CD8-positive, alpha-beta memory T cell (primary cell): ENCODE data around the gene SRPK2. TPM values are rescaled to one million over a fixed set of nuclear protein-coding genes. Genes with fewer than 3 reads are reported as not detected.
"Not testable (repeated sequence)": the region's sequence is repeated elsewhere in the genome, so short reads cannot be mapped to it uniquely, and the experiment has no call there.

Experiments
- CTCF ChIA-PET: fragments of 350-600 bp; sonication (Branson Sonifier 250); formaldehyde crosslinking; loops from one replicate; lab custom pipeline; 2021; ENCODE audit warnings: antibody characterized with exemption; lab: Charles Lee
- POLR2A ChIA-PET: fragments of 350-600 bp; sonication (Branson Sonifier 250); formaldehyde crosslinking; loops from one replicate; lab custom pipeline; 2021; ENCODE audit warnings: antibody characterized with exemption; lab: Charles Lee
- DNase-seq, 5 donors: peaks; one replicate each; pipeline versions ENCODE4 v3.0.0 to v3.0.0-alpha.2; 2020 to 2022; ENCODE audit warnings: mixed read lengths in 1 of 5
- H3K27ac ChIP-seq: one replicate; pipeline ENCODE4 v1.7.0; 2013; ENCODE audit warnings: low read depth, mild to moderate bottlenecking, low read length, moderate library complexity
- H3K27me3 ChIP-seq: 2 replicates; pipeline ENCODE4 v1.7.0; 2013; ENCODE audit warnings: low read length, mild to moderate bottlenecking; ENCODE audit not compliant: insufficient read depth, poor library complexity, severe bottlenecking
- H3K36me3 ChIP-seq: 2 replicates; pipeline ENCODE4 v1.7.0; 2013; ENCODE audit warnings: mild to moderate bottlenecking, low read length, moderate library complexity; ENCODE audit not compliant: insufficient read depth
- H3K4me1 ChIP-seq: 2 replicates; pipeline ENCODE4 v1.7.0; 2013; ENCODE audit warnings: mild to moderate bottlenecking, low read length, moderate library complexity; ENCODE audit not compliant: insufficient read depth
- H3K4me3 ChIP-seq: 2 replicates; pipeline ENCODE4 v1.7.0; 2013; ENCODE audit warnings: mild to moderate bottlenecking, low read length
- H3K9me3 ChIP-seq: 2 replicates; pipeline ENCODE4 v1.7.0; 2013; ENCODE audit warnings: mild to moderate bottlenecking, low read length
- H3K27ac Mint-ChIP-seq, 8 donors: one replicate each; pipeline ENCODE4 v1.8.0; 2020 to 2021; ENCODE audit warnings: mixed read lengths in 8 of 8, mild to moderate bottlenecking in 6 of 8, inconsistent platforms in 3 of 8, moderate library complexity in 3 of 8
- H3K27me3 Mint-ChIP-seq, 2 donors: one replicate each; pipeline ENCODE4 v1.8.0; 2020 to 2021; ENCODE audit warnings: mixed read lengths in 2 of 2, mild to moderate bottlenecking in 1 of 2, moderate library complexity in 1 of 2
- H3K36me3 Mint-ChIP-seq, 3 donors: one replicate each; pipeline ENCODE4 v1.8.0; 2020 to 2021; ENCODE audit warnings: mixed read lengths in 3 of 3, inconsistent platforms in 1 of 3, mild to moderate bottlenecking in 1 of 3
- H3K4me1 Mint-ChIP-seq, 3 donors: one replicate each; pipeline ENCODE4 v1.8.0; 2020 to 2021; ENCODE audit warnings: mixed read lengths in 3 of 3, inconsistent platforms in 1 of 3, mild to moderate bottlenecking in 1 of 3
- H3K4me3 Mint-ChIP-seq, 7 donors: one replicate each; pipeline ENCODE4 v1.8.0; 2020 to 2021; ENCODE audit warnings: mixed read lengths in 7 of 7, mild to moderate bottlenecking in 6 of 7, moderate library complexity in 4 of 7, inconsistent platforms in 2 of 7
- H3K9me3 Mint-ChIP-seq, 5 donors: one replicate each; pipeline ENCODE4 v1.8.0; 2020 to 2022; ENCODE audit warnings: mixed read lengths in 5 of 5, mild to moderate bottlenecking in 3 of 5, moderate library complexity in 2 of 5, inconsistent platforms in 1 of 5
- polyA plus RNA-seq: library from polyadenylated mRNA; unstranded; fragments of 300-500 nt; fragmentation: Illumina TruSeq; gene quantifications from one replicate; pipeline ENCODE4 v1.2.3, GENCODE V29; 2021
- total RNA-seq, 2 experiments: library from RNA; stranded (reverse); gene quantifications; one replicate each; pipeline ENCODE4 v1.2.3, GENCODE V29; 2021

SRPK2 gene
- total and polyA plus RNA-seq, 3 experiments from 2014 or later: 40.8 to 59.5 (median 41.3) TPM

DNA sequence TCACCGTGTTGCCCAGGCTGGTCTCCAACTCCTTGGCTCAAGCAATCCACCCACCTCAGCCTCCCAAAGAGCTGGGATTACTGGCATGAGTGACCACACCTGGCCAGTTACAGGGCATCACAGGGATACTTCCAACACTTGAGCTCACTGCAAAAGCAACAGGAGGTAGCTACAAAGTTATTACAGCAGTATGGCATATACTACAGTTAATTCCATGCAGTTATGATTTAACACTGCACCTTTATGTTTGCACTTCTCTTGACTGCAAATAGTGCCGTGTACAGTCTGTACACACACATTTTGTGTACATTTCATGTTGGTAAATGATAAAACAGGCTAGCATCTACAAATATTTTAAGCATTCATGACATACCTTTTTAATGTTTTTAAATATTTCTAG is 21.3 kb downstream of the SRPK2 start:
- H3K4me1 ChIP-seq: peaks cover 5% of the 10 kb centered on the region
- H3K4me3 ChIP-seq: no peak overlapping the region
- H3K36me3 Mint-ChIP-seq: peaks cover 2 to 11% (median 4%) of the 10 kb centered on the region in 3 donors
- ChIA-PET POLR2A (interaction anchor here (0.6 kb wide), 1 partner anchor 52 kb away, joined by 3 read pairs; no protein-coding TSS in a partner anchor), CTCF (interaction anchor here (1.0 to 1.5 kb wide), 3 partner anchors 15 to 62 kb away, joined by 3 to 6 read pairs (median 4); no protein-coding TSS in a partner anchor)
- no peak overlapping the region for H3K27ac Mint-ChIP-seq
- no peak overlapping the region for H3K4me3 Mint-ChIP-seq
- no peaks in the 10 kb centered on the region for H3K27me3 Mint-ChIP-seq
- peaks cover 27 to 72% (median 45%) of the 10 kb centered on the region in 3 donors for H3K4me1 Mint-ChIP-seq
- no peaks in the 10 kb centered on the region for H3K9me3 Mint-ChIP-seq
- no peak for DNase-seq
- no peak overlapping the region for H3K27ac ChIP-seq
- H3K36me3 ChIP-seq: no peaks in the 10 kb centered on the region
- H3K9me3 ChIP-seq: no peaks in the 10 kb centered on the region
- H3K27me3 ChIP-seq: no peaks in the 10 kb centered on the region

DNA sequence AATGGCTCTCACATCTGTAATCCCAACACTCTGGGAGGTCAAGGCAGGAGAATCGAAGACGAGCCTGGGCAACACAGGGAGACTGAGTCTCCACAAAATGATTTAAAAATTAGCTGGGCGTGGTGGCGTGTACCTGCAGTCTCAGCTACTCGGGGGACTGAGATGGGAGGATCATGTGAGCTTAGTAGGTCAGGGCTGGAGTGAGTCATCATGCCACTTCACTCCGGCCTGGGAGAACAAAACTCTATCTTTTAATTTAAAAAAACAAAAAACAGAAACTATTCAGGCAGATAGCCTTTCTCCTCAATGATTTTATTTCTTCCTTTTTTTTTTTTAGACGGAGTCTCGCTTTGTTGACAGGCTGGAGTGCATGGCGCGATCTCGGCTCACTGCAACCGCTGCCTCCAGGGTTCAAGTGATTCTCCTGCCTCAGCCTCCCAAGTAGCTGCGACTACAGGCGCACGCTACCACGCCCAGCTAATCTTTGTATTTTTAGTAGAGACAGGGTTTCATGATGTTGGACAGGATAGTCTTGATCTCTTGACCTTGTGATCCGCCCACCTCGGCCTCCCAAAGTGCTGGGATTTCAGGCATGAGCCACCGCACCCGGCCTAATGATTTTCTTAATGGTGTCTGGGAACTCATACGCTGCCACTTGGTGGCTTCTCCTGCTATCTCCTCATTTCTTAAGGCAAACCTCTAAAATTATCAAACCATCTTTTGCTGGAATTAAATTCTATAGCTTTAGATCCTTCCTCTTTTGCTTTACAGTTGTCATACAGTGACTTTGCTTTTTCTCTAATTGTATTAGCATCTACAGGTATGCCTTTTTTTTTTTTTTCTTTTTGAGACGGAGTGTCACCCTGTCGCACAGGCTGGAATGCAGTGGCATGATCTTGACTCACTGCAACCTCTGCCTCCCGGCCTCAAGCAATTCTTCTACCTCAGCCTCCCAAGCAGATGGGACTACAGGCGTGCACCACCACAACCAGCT is 22.9 kb downstream of the SRPK2 start:
- ChIA-PET POLR2A (no interaction called here), CTCF (interaction anchor here (1.5 kb wide), 1 partner anchor 22 kb away, joined by 4 read pairs; no protein-coding TSS in a partner anchor)
- H3K27me3 Mint-ChIP-seq: no peaks in the 10 kb centered on the region
- peaks cover 2 to 13% (median 11%) of the 10 kb centered on the region in 3 donors for H3K36me3 Mint-ChIP-seq
- H3K27ac Mint-ChIP-seq: no peak overlapping the region
- H3K36me3 ChIP-seq: no peaks in the 10 kb centered on the region
- peaks cover 0 to 4% (median 0%) of the 10 kb centered on the region in 5 donors for H3K9me3 Mint-ChIP-seq
- DNase-seq: no peak
- no peak overlapping the region for H3K27ac ChIP-seq
- no peak overlapping the region for H3K4me3 ChIP-seq
- peaks cover 32 to 73% (median 56%) of the 10 kb centered on the region in 3 donors for H3K4me1 Mint-ChIP-seq
- H3K27me3 ChIP-seq: no peaks in the 10 kb centered on the region
- H3K4me1 ChIP-seq: peaks cover 5% of the 10 kb centered on the region
- no peak overlapping the region for H3K4me3 Mint-ChIP-seq
- no peaks in the 10 kb centered on the region for H3K9me3 ChIP-seq

DNA sequence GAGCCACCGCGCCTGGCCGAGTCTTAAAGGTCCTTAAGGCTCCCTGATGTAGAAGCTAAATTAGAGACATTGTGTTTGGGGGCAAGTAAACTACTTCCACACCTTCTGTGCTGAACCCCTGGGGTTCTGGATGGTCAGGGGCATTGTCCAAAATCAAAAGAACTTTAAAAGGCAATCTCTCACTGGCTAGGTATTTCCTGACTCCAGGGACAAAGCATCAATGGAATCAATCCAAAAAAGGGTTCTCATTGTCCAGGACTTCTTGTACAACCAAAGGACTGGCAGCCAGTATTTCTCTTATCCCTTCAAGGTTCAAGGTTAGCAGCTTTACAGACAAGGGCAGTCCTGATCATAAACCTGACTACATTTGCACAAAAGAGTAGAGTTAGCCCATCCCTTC is 24.0 kb downstream of the SRPK2 start:
- H3K36me3 ChIP-seq: no peaks in the 10 kb centered on the region
- H3K4me1 Mint-ChIP-seq: peaks cover 34 to 73% (median 62%) of the 10 kb centered on the region in 3 donors
- no peak overlapping the region for H3K4me3 ChIP-seq
- H3K27me3 Mint-ChIP-seq: no peaks in the 10 kb centered on the region
- no peaks in the 10 kb centered on the region for H3K27me3 ChIP-seq
- no peak for DNase-seq
- CTCF ChIA-PET: no interaction called here
- POLR2A ChIA-PET: no interaction called here
- H3K4me3 Mint-ChIP-seq: no peak overlapping the region
- H3K27ac ChIP-seq: no peak overlapping the region
- peaks cover 5% of the 10 kb centered on the region for H3K4me1 ChIP-seq
- H3K9me3 ChIP-seq: no peaks in the 10 kb centered on the region
- peak overlapping the region in 1 of 8 donors; percentile 54 for H3K27ac Mint-ChIP-seq
- H3K36me3 Mint-ChIP-seq: peaks cover 9 to 17% (median 11%) of the 10 kb centered on the region in 3 donors
- H3K9me3 Mint-ChIP-seq: peaks cover 0 to 4% (median 0%) of the 10 kb centered on the region in 5 donors

DNA sequence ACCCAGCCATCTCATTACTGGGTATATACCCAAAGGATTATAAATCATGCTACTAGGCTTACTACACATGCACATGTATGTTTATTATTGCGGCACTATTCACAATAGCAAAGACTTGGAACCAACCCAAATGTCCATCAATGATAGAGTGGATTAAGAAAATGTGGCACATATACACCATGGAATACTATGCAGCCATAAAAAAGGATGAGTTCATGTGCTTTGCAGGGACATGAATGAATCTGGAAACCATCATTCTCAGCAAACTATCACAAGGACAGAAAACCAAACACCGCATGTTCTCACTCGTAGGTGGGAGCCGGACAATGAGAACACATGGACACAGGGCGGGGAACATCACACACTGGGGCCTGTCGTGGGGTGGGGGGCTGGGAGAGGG is 25.1 kb downstream of the SRPK2 start:
- H3K4me1 ChIP-seq, H3K4me3 ChIP-seq, CTCF ChIA-PET, H3K4me3 Mint-ChIP-seq, H3K27me3 ChIP-seq, H3K9me3 Mint-ChIP-seq, DNase-seq, H3K27ac ChIP-seq, H3K9me3 ChIP-seq, H3K27me3 Mint-ChIP-seq, POLR2A ChIA-PET, H3K36me3 ChIP-seq: not testable (repeated sequence)
- Mint-ChIP-seq H3K27ac (peak overlapping the region in 2 of 8 donors; percentile 21 to 47), H3K36me3 (peaks cover 11 to 17% (median 11%) of the 10 kb centered on the region in 3 donors), H3K4me1 (peaks cover 31 to 70% (median 60%) of the 10 kb centered on the region in 3 donors)

DNA sequence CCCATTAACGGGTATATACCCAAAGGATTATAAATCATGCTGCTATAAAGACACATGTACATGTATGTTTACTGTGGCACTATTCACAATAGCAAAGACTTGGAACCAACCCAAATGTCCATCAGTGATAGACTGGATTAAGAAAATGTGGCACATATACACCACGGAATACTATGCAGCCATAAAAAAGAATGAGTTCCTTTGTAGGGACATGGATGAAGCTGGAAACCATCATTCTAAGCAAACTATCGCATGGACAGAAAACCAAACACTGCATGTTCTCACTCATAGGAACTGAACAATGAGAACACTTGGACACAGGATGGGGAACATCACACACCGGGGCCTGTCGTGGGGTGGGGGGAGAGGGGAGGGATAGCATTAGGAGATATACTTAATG is 26.0 kb downstream of the SRPK2 start:
- H3K27ac Mint-ChIP-seq, H3K4me3 ChIP-seq, POLR2A ChIA-PET, H3K27me3 Mint-ChIP-seq, H3K36me3 ChIP-seq, H3K9me3 Mint-ChIP-seq, H3K4me1 ChIP-seq, H3K9me3 ChIP-seq, H3K27ac ChIP-seq, DNase-seq, CTCF ChIA-PET, H3K27me3 ChIP-seq: not testable (repeated sequence)
- Mint-ChIP-seq H3K4me1 (peaks cover 32 to 67% (median 59%) of the 10 kb centered on the region in 3 donors), H3K4me3 (peak overlapping the region in 1 of 7 donors; percentile 9), H3K36me3 (peaks cover 11 to 17% (median 11%) of the 10 kb centered on the region in 3 donors)

DNA sequence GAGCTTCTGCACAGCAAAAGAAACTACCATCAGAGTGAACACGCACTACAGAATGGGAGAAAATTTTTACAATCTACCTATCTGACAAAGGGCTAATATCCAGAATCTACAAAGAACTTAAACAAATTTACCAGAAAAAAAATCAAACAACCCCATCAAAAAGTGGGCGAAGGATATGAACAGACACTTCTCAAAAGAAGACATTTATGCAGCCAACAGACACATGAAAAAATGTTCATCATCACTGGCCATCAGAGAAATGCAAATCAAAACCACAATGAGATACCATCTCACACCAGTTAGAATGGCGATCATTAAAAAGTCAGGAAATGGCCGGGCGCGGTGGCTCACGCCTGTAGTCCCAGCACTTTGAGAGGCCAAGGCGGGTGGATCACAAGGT is 26.7 kb downstream of the SRPK2 start:
- Mint-ChIP-seq H3K4me1 (peaks cover 32 to 62% (median 59%) of the 10 kb centered on the region in 3 donors), H3K36me3 (peaks cover 11 to 17% (median 11%) of the 10 kb centered on the region in 3 donors), H3K27ac (peak overlapping the region in 2 of 8 donors; percentile 43 to 50)
- CTCF ChIA-PET: interaction anchor here (0.9 kb wide), 1 partner anchor 19 kb away, joined by 3 read pairs; no protein-coding TSS in a partner anchor
- H3K27me3 ChIP-seq, H3K27ac ChIP-seq, H3K4me3 Mint-ChIP-seq, H3K4me3 ChIP-seq, H3K9me3 ChIP-seq, H3K9me3 Mint-ChIP-seq, H3K36me3 ChIP-seq, DNase-seq, H3K27me3 Mint-ChIP-seq, POLR2A ChIA-PET, H3K4me1 ChIP-seq: not testable (repeated sequence)

DNA sequence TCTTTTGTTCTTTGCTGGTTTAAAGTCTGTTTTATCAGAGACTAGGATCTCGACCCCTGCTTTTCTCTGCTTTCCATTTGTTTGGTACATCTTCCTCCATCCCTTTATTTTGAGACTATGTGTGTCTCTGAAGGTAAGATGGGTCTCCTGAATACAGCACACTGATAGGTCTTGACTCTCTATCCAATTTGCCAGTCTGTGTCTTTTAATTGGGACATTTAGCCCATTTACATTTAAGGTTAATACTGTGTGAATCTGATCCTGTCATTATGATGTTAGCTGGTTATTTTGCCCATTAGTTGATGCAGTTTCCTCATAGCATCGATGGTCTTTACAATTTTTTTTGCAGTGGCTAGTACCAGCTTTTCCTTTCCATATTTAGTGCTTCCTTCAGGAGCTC is 28.6 kb downstream of the SRPK2 start:
- H3K4me1 ChIP-seq: peaks cover 13% of the 10 kb centered on the region
- H3K4me3 ChIP-seq, CTCF ChIA-PET, H3K9me3 ChIP-seq, H3K9me3 Mint-ChIP-seq, POLR2A ChIA-PET, H3K27ac Mint-ChIP-seq, DNase-seq, H3K27me3 ChIP-seq, H3K27ac ChIP-seq, H3K36me3 ChIP-seq, H3K4me3 Mint-ChIP-seq, H3K27me3 Mint-ChIP-seq: not testable (repeated sequence)
- Mint-ChIP-seq H3K4me1 (peaks cover 30 to 63% (median 58%) of the 10 kb centered on the region in 3 donors), H3K36me3 (peaks cover 7 to 17% (median 11%) of the 10 kb centered on the region in 3 donors)

DNA sequence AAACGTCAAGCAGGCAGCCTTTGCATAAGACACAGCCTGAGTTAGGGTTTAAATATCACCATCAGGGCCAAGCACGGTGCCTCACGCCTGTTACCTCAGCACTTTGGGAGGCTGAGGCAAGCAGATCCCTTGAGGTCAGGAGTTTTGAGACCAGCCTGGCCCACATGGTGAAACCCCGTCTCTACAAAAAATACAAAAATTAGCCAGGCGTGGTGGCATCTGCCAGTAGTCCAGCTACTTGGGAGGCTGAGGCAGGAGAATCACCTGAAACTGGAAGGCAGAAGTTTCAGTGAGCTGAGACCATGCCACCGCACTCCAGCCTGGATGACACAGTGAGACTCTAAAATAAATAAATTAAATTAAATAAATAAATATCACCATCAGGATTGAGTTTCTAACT is 33.0 kb downstream of the SRPK2 start:
- H3K36me3 Mint-ChIP-seq: peaks cover 0 to 8% (median 2%) of the 10 kb centered on the region in 3 donors
- DNase-seq: no peak
- Histone ChIP-seq H3K27me3 (no peaks in the 10 kb centered on the region), H3K36me3 (no peaks in the 10 kb centered on the region), H3K9me3 (no peaks in the 10 kb centered on the region), H3K4me3 (no peak overlapping the region), H3K27ac (no peak overlapping the region), H3K4me1 (peaks cover 56% of the 10 kb centered on the region)
- no peaks in the 10 kb centered on the region for H3K27me3 Mint-ChIP-seq
- CTCF ChIA-PET: interaction anchor here (1.6 kb wide), 1 partner anchor 17 kb away, joined by 4 read pairs; no protein-coding TSS in a partner anchor
- peak overlapping the region in 2 of 8 donors; percentile 23 to 95 for H3K27ac Mint-ChIP-seq
- H3K9me3 Mint-ChIP-seq: no peaks in the 10 kb centered on the region
- peaks cover 54 to 77% (median 72%) of the 10 kb centered on the region in 3 donors for H3K4me1 Mint-ChIP-seq
- POLR2A ChIA-PET: interaction anchor here (1.3 kb wide), 1 partner anchor 341 kb away, joined by 3 read pairs; the partner anchor contains the start of gene KMT2E
- peak overlapping the region in 2 of 7 donors; percentile 2 to 14 for H3K4me3 Mint-ChIP-seq
